HG03039 (cell line): ENCODE results near the gene XYLT1.

Experiments
- ATAC-seq: cut with Tn5 transposase; IDR thresholded peaks from one replicate; pipeline ENCODE4 v1.9.1; 2021; ENCODE audit warnings: mild to moderate bottlenecking, moderate library complexity; ENCODE audit not compliant: unreplicated experiment

Gene XYLT1

DNA sequence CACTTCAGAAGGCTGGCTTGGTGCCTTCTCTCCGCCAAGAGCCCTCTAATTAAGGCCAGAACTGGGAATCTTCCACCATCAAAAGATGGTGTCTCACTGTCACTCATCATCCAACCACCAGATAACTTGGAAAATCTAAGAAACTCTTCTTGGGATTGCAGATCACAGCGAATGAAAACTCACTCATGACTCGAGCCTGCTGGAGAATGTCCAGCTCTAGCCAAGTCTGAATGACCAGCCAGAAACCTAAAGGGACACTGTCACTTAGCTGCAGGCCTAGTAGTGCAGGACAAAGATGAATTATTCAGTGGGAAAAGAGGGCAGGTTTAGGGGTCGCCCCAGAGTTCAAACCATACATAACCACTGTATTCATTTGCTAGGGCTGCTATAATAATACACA, 107.8 kb downstream of the XYLT1 start:
- no peak for ATAC-seq

DNA sequence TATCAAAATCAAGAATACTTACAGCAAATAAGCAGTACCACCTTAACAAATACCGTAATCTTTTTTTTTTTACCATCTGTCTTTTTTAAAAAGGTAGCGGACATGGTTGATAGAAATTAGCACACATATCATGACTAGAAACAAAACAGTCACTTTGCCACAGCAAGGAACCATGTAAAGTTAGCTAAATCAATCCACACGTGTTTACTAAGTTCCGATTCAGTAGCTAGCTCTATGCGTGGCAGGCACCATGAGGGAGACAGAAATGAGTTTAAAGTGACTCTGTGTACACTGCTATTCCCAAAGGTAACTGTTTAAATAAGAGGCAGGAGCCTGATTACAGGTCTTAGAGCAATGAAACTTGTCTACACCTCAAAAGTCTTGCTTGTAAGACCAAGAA, 108.6 kb downstream of the XYLT1 start:
- ATAC-seq = no peak

DNA sequence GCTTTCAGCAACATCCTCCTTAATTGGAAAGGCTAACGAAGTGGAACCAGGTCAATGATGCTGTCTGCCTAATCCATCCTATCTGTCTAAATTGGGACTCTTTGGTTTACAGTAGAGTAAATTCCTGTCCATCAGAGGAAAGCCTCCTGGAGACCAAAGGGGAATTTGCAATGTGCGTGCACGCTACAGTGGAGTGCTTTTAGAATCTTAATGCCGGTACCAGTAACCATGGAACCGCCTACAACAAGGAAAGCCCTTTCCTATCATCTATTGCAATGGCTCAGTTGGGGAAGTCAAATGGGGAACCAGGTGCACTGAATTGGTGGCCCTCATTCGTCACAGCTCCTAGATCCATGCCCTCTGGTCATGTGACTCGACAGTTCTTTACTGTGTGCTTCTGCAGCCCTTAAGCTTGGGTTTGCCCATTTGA, 110.1 kb downstream of the XYLT1 start:
- ATAC-seq = no peak

DNA sequence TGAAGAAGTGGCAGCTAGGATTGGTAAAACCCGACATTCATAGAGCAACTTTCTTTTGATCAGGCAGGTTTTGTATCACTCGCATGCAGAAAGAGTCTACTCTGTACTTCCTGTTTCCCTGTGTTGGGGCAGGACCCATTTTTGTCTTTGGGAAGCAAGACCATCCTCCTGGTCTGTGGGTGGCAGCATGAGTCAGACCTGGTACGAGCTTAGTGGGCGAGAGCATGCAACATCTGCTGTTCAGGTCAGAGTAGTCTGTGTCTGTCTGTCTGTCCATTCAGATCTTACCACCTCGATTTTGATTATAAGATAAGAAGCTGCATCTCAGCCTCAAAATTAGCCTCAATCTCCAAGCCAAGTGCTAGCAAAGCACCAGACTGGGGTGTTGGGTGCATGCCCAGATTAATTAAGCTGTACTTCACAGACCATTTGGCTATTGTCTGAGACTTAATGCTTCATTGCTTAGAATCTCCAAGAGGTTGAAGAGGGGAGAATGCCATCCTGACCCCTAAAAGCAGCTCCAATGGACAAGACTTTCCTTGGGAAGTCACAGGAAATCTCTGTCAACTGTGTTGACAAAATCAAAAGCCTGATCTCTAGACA, 110.9 kb downstream of the XYLT1 start:
- no peak for ATAC-seq

DNA sequence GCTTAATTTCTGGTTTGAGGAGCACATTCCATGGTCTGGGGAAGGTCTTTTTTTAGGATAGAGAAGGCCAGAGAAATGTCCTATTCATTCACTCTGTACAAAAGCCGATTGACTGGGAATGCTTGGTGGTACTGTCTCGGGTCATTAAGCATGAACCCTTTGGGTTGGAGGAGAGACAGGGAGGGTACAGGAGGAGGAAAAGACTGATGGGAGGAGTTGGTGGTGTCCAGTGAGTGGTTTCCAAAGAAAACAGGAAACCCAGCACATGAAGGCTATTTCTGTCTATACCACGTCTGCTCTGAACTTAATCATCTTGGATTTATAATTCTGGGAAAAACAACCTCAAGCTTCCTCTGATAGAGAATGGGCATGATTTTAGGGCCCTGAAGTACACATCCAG, 111.9 kb downstream of the XYLT1 start:
- ATAC-seq = no peak

DNA sequence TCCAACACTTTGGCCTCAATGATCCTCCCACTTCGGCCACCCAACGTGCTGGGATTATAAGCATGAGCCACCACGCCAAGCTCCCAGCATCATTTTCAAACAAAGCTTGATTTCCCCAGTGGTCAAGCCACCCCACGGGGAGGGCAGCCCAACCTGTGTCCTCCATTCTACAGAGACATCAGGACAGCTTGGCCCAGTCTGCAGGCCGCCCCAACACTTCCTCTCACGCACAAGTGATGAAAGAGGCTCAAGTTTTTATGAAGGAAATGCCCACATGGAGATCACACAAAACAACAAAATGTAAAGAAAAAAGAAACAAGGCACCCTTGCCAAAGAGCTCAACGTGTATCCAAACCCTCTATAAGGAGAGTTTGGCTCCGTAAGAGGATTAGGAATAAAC, 112.4 kb downstream of the XYLT1 start:
- no peak for ATAC-seq

DNA sequence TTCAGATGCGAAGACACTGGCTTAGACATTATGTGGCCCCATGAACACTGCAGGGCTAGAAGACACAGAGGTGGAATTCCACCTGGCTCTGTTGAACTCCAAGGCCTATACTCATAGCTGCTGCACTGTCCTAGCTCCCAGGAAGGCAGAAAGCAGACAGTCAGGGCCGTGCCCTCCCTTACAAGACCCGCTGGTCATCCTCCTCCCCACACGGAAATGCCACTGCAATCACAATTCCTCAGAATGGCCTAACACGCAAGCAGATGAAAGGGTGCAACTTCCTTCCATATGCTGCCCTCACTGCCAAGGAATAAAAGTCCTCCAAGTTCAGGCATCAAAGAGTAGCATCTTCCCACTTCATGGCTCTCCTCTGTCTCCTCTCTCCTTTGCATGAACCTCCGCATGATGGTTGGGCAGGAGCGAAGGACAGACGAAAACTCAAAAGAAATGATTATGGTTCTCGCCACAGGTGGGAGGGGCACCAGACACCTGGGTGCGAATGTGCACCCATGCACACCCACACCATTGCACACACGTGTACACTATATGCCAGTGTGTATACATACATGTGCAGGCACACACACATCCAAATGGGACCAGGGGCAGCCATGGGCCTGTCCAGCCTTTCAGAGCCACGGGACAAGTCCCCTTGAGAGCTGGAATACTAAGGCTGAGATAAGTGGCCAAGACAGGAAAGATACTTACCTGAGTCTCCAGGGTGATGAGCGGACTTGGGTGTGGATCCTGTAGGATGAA, 113.3 kb downstream of the XYLT1 start:
- no peak for ATAC-seq

DNA sequence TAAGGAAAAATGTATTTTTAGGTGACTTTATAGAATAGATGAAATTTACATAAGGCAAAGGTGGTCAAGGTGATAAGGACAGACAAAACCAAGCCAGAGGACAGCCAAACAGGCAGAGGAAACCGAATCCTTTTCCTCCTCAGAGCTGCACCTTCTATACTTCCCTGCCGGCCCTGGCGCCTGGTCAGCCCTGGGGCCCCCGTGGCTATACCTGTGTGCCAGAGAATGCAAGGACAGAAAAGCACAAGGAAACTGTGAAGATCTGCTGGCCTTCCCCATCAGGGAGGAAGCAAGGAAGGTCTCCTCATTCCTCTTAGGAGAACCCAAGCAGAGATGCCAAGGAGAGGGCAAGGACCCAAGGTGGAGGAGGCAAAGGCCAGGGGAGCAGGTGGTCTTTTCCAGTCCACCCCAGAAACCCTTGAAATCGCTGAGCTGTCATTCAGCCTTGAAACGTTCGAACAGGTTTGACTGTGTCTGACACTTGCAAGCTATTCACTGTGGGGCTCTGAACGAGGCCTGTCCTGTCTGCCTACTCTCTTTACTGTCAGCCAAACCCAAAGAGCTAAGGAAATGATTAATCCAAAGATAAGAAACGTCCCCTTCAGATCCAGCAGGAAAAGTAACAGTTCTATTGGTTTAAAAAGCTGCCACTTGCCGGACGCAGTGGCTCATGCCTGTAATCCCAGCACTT, 114.4 kb downstream of the XYLT1 start:
- no peak for ATAC-seq

DNA sequence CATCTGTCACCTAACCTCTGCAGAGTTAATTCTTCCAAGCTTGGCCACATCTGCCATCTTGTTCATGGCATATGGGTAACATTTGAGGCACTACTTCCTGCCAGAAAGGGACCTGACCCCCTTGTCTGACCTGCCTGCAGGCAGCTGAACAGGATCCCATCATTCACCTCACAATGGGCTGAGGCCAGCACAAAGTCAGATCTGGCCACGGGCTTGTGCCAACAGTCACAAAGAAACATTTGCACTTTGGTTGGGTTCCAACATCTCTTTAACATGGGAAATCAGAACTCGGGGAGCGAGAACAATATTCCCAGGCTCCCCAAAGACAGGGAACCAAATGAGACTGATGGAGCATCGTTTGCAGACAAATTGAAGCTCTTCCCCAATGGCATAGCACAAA, 116.1 kb downstream of the XYLT1 start:
- no peak for ATAC-seq

DNA sequence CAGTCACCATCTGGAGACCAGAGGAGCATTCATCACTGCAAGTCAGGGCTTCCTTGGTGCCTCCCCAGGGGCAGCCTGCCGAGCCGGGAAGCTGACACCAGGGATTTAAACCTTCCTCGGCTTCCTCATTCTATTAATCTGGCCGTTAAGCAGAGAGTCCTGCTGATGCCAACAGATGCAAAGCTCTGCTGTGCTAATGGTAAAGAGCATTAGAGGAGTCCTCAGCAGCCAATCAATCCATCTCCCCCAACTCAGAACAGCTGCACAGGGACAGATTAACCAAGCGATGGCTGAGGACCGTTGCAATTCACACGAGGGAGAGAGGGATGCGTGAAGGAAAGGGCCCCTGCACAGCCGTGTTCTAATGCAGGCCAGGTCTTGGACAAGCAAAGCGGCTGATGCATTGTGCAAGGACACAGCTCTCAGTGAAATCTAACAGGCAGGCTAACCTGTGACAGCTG, 116.6 kb downstream of the XYLT1 start:
- ATAC-seq = no peak

DNA sequence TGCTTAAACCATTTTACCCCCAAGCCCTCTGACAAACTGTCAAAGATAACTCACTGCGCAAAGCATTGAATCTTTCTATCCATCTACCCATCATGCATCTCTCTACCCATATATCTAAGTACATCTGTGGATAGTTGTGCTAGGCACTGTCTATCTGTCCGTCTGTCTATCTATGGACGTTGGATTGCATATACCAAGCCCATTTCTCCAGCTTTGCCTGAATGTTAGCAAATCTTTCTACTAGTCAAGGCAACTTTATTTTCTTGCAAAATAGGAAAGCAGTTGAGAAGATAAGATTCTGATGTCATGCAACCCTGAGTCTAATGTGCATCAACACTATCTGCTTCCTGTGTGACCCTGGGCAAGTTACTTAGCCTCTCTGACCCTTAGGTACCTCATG, 117.2 kb downstream of the XYLT1 start:
- ATAC-seq = no peak

DNA sequence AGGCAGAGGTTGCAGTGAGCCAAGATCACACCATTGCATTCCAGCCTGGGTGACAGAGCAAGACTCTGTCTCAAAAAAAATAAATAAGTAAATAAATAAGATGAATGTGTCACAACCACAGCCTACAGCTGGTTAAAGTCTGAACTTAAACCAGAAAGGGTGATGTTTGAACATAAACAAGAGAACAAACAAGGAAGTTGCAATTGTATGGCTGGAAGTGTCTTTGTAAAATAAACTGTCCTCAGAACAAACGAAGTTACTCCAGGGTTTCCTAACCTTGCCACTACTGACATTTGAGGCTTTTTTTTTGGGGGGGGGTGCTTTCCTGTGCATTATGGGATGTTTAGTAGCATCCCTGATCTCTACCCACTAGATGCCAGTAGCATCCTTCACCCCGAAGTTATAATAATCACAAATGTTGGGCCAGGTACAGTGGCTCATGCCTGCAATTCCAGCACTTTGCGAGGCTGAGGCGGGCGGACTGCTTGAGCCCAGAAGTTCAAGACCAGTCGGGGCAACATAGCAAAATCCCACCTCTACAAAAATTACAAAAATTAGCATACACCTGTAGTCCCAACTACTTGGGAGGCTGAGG, 119.2 kb downstream of the XYLT1 start:
- no peak for ATAC-seq

DNA sequence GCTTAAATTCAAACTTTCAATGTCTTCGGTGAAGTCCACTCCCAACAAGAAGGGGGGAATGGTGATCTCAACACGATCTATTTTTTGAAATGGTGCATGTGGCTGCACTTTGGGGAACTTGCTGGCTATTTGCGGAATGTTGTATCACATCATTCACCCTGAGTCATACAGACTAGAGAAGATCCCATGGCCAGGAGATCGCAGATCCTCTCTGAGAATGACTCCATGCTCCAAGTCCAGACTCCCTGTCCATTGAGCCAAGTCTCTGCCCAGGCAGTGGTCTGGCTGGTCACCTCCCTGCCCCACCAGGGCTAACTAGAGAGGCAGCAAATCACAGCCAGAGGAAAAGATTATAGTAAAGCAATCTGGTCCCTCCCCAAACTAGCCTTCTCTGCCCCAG, 120.6 kb downstream of the XYLT1 start:
- ATAC-seq = no peak

DNA sequence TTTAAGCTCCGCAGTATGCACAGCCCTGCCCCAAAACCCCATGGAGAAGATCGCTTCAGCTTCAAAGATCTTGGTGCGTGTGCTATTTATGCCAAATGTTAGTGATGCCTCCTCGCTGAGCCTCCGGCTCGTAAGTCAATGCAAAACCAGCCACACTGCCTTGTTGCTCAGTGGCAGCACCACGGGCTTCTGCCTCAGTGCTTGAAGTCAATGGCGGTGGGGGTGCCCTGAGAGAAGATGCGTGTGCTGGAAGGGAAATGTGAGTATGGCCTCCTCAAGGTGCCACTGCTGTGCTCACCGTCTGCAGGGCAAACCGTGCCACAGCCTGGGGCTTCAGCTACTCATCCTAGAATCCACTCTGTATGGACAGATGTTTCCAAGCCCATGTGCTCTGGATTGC, 121.9 kb downstream of the XYLT1 start:
- no peak for ATAC-seq

DNA sequence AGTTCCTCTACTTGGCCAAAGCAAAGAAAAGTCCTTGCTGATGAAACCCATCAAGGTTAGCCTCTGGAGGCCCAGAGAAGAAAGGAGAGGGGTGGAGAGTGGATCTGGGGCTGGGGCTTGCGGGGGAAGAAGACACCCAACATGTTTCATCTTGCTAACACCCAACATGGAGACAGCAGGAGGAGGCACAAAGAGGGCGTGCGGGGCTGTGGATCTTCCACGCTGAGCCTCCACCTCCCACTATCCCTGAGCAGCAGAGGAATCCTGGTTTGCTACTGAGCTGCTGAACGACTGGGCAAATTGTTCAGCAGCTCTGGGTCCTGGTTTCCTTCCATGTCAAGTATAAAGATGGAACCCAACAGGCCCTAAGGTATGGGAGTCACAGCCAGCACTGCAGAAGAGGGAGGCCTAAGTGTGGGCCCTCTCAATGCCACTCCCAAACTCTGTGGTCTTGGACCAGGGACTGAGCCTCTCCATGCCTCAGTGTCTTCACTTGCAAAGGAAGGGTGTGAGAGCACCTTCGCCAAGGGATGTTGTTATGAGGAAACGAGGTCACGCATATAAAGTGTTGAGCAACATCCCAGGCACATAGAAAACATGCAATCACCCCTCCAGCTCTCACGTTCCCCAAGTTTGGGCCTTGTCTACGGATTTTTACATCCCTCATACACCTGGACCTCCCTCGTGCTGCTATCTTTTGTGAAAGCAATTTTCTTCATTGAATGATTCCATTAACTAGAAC, 122.5 kb downstream of the XYLT1 start:
- no peak for ATAC-seq

DNA sequence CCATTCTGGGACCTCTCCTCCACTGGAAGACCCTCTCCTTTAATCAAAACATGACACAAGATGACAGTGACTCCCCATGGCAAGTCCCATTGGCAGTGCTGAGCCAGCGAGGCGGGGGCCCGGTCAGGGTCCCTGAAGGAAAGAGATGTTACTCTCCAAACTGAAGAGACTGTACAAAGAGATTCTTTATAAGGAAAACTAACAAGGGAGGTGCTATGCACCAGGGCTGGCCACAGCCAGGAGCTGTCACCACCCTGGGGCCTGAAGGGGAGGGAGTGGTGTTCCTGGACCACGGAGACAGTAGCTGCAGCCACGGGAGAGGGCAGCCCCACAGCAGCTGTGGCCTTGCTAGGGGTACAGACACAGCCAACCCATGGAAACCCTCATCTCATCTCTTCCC, 123.1 kb downstream of the XYLT1 start:
- no peak for ATAC-seq

DNA sequence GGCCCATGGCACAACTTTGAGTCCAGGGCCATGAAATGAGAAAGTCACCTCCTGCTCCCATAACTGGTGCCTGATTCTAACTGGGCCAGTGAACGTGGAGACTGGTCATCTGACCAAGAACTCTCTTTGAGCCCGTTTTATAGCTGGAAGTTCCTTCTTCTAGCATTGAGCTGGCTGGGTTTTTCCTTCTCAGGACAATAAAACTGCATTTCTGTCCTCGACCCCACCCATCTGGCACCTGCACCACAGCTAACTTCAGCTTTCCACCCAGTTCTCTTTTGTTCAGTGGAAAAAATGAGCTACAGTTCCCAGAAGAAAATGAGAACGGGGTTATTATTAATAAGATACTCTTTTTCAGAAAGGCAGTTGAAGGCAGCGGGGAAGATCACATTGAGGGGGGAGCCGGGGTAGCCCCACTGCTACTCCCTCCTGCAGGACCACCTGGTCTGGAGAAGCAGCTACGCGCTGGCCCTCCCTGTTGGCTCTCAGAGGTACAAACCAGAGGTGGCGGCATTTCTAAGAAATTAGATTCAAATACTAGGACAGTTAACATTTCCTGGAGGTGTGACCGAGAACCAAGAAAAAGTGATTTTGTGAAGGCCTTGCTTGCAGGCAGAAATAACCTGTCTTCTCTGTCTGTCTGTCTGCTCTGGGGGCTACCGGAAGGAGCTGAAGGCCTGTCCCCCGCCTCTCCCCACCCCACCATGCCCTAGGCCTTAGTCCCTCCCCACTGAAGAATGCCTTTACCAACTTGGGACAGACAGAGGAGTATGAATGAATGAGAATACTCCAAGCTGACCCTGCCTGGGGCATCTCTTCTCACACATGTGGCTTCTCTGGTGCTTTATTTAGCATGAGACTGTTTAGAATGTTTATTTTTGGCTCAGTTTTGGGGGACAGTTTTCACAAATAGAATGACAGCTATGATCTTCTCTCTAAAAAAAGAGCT, 123.9 kb downstream of the XYLT1 start:
- ATAC-seq = no peak

DNA sequence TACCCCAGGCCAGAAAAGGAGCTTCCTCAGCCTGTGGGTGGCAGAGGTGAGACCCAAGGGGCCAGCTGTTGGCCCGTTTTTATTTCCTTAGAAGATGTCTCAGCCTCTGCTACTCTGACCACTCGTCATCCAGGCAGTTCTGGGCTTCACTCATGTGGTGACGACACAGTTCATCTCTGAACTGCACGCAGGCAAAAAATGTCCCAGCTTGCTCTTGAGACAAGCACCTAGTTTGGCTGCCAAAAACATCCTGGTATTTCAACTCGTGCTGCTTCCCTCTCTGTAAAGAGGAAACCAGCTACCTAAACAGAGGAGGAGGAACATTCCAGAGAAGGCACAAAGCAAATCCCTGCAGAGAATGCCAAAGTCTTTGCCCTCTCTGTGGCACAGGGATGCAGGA, 125.7 kb downstream of the XYLT1 start:
- no peak for ATAC-seq

DNA sequence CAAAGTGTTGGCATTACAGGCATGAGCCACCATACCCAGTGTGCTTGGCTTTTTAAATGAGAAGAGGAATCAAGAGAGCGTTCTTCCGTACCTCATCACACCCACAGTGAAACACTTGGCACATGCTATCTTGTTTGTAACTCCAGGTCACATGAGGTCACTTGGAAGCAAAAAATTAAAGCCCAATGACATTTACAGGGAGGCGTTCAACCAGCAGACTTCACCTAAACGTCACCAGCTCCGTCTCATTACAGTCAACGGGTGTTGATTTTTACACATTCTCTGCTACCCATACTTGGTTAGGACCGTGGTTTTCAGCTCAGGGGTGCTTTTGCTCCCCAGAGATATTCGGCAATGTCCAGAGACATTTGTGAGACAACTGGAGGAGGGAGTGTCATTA, 127.0 kb downstream of the XYLT1 start:
- ATAC-seq = no peak

DNA sequence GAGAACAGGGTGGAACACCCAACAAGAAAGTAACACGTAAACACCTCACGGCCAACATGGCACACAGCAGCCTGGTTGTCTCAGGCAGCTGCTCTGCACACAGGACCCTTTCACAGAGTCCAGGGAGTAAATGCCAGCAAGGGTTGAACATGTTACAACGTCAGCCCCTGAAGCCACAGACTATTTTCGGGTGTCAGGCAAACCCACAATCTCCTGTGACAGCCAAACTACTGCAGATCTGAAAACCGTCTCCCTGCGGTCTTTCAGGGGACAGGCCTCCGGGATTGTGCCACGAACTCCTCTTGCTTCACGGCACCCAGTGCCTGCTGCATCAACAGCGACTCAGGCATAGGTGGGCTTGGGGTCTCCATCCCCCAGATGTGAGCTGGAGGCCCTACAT, 127.7 kb downstream of the XYLT1 start:
- ATAC-seq = no peak
